Measurements from ENCODE around the gene ARHGAP6. TPM values are rescaled to one million over a fixed set of nuclear protein-coding genes. Genes with fewer than 3 reads are reported as not detected.
A peak's percentile ranks its signal among the peaks of the same experiment; 100 is the strongest.

The ARHGAP6 gene
- total and polyA plus RNA-seq, 2 of the 4 experiments (the other 2 are of a cell fraction): 1.4 to 1.8 TPM

DNA sequence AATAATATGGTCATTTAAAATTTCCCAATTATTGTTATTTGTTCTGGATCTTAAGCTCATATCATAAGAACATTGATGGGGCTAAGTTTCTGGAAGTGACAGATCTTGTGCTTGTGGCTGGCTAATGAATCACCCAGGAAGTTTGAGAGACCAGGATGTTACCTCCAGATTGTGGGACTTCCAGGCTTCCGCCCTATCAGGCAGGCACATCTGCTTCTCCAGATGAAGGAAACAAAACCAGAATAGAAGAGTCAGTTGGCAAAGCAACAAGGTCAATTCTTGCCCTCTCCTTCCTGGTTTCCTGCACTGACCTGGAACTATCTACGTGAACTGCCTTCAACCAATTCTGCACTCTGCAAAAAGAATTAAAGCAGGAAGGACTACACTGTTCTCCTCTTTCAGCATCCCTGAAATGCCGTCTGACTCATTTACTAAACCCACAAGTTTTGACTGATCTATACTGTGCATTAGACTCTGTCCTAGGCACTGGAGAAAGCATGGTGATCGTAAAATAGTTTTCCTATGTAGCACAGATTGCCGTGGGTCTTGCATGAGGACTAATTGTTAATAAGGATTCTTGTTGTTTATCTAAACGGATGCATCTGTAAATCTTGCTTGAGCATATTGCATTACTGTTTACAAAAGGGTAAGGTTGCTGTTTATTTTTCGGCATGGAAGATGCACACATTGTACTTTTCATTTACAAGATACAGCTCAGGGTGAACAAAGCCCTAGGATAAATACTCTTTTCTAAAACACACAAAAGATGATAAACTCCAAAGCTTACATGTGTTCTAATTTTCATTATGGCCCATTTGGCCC is 297.9 kb downstream of the ARHGAP6 start:
- no peak overlapping the region for H2AK9ac ChIP-seq (replicated peaks; ENCODE audit: low read depth, low read length, poor library complexity)
- dilution Hi-C loops (cut with HindIII; ENCODE audit: low sequenced_read_pairs, unreplicated experiment): no loop called here
- H3K9me3 ChIP-seq (ENCODE audit: control insufficient read depth, insufficient read depth, low read length): no peaks in the 10 kb centered on the region
- H3K4ac ChIP-seq (ENCODE audit: low read depth, low read length): no peak overlapping the region
- in situ Hi-C loops (cut with MboI; ENCODE audit: low sequenced_read_pairs): no loop called here
- H2BK20ac ChIP-seq (ENCODE audit: low read depth, low read length): no peak overlapping the region
- ChIA-PET POLR2A (ENCODE audit: unreplicated experiment) (no interaction called here), CTCF (no interaction called here)
- no peak overlapping the region for H2BK120ac ChIP-seq (ENCODE audit: low read depth, low read length)
- ATAC-seq (ENCODE audit: low read depth) (peak; percentile 27; the same call in 1 of the 2 replicates), DNase-seq (peak; percentile 10)
- 0 out of 2 replicates have a peak, but pooled peaks cover 3% of the 10 kb centered on the region for H3K9me1 ChIP-seq (ENCODE audit: insufficient read depth, low read length)
- intact Hi-C loops (cut with micrococcal nuclease): no loop called here
- H3K27me3 ChIP-seq (ENCODE audit: control insufficient read depth, insufficient read depth, low read length): no peaks in the 10 kb centered on the region
- no peak overlapping the region for H3K4me3 ChIP-seq (ENCODE audit: insufficient read depth, low read depth, low read length)
- H3K18ac ChIP-seq (ENCODE audit: low read depth, low read length): no peak overlapping the region
- H3K79me1 ChIP-seq (ENCODE audit: low read depth in 1 of 2, low read length in 2 of 2): no peaks in the 10 kb centered on the region
- H4K8ac ChIP-seq (ENCODE audit: low read depth in 2 of 2, low read length in 2 of 2): no peak overlapping the region; a peak in 1 of 4 replicates
- H3K4me2 ChIP-seq (ENCODE audit: low read depth, low read length): no peak overlapping the region
- H2BK5ac ChIP-seq (ENCODE audit: low read depth, low read length, poor library complexity, severe bottlenecking): no peak overlapping the region
- H3K14ac ChIP-seq (replicated peaks; ENCODE audit: low read depth, low read length): no peak overlapping the region
- H2AK5ac ChIP-seq (ENCODE audit: low read depth, low read length): no peak overlapping the region
- H2AFZ ChIP-seq (replicated peaks; ENCODE audit: low read length, poor library complexity): no peak overlapping the region
- H4K91ac ChIP-seq (ENCODE audit: insufficient read depth, low read depth, low read length): no peak overlapping the region
- H3K4me1 ChIP-seq (ENCODE audit: control insufficient read depth, insufficient read depth, low read length): peaks cover 1% of the 10 kb centered on the region; the same call in 1 of the 2 replicates
- no peak overlapping the region for H3K56ac ChIP-seq (ENCODE audit: extremely low read depth, insufficient read depth, low read length)
- no TSS peak for BruUV-seq (replicated peaks)
- H2BK15ac ChIP-seq (ENCODE audit: low read depth, low read length): no peak overlapping the region
- H3K27ac ChIP-seq (ENCODE audit: insufficient read depth, low read length): no peak overlapping the region
- no peak overlapping the region for H3K23ac ChIP-seq (ENCODE audit: low read depth, low read length)
- no peaks in the 10 kb centered on the region for H3K36me3 ChIP-seq (ENCODE audit: control insufficient read depth, insufficient read depth, low read length)
- H4K20me1 ChIP-seq (ENCODE audit: insufficient read depth, low read length): no peaks in the 10 kb centered on the region
- H3K9ac ChIP-seq (ENCODE audit: low read depth, low read length): no peak overlapping the region
- no peak overlapping the region for H4K5ac ChIP-seq (ENCODE audit: low read depth, low read length)
- WGBS, 2 experiments (ENCODE audit: extremely low coverage in 2 of 2, insufficient read length in 1 of 2): 40% methylated on average over 1 of the region's 7 CpGs; no CpG with 5 or more reads in 1 of the 2 experiments
- TF ChIP-seq, protein P1, sequence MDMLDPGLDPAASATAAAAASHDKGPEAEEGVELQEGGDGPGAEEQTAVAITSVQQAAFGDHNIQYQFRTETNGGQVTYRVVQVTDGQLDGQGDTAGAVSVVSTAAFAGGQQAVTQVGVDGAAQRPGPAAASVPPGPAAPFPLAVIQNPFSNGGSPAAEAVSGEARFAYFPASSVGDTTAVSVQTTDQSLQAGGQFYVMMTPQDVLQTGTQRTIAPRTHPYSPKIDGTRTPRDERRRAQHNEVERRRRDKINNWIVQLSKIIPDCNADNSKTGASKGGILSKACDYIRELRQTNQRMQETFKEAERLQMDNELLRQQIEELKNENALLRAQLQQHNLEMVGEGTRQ (IDR thresholded peaks at IDR 0.05; ENCODE audit: low read depth, low read length): no peak
- TF ChIP-seq MAZ (IDR thresholded peaks at IDR 0.05; ENCODE audit: borderline replicate concordance, low read depth, low read length) (no peak), CHD1 (IDR thresholded peaks at IDR 0.05; ENCODE audit: low read depth, low read length) (no peak), MXI1 (IDR thresholded peaks at IDR 0.05; ENCODE audit: borderline replicate concordance, low read depth, low read length) (no peak), FOS (IDR thresholded peaks at IDR 0.05; ENCODE audit: low read depth, low read length) (no peak), ELK1 (IDR thresholded peaks at IDR 0.05; ENCODE audit: borderline replicate concordance, low read depth, low read length) (no peak), NFE2L2 (IDR thresholded peaks at IDR 0.05; ENCODE audit: low read depth, low read length) (no peak), RCOR1 (IDR thresholded peaks at IDR 0.05; ENCODE audit: insufficient replicate concordance, low read length) (no peak), POLR2A (IDR thresholded peaks at IDR 0.05; ENCODE audit: low read depth, low read length) (no peak), RAD21 (IDR thresholded peaks at IDR 0.05; ENCODE audit: low read length) (no peak), CEBPB (IDR thresholded peaks at IDR 0.05; ENCODE audit: low read depth, low read length) (no peak), RFX5 (IDR thresholded peaks at IDR 0.05; ENCODE audit: low read depth, low read length) (no peak), MAFK (IDR thresholded peaks at IDR 0.05; ENCODE audit: low read depth, low read length) (no peak), SMC3 (IDR thresholded peaks at IDR 0.05; ENCODE audit: low read depth, low read length) (no peak)
- TF ChIP-seq, protein P2, sequence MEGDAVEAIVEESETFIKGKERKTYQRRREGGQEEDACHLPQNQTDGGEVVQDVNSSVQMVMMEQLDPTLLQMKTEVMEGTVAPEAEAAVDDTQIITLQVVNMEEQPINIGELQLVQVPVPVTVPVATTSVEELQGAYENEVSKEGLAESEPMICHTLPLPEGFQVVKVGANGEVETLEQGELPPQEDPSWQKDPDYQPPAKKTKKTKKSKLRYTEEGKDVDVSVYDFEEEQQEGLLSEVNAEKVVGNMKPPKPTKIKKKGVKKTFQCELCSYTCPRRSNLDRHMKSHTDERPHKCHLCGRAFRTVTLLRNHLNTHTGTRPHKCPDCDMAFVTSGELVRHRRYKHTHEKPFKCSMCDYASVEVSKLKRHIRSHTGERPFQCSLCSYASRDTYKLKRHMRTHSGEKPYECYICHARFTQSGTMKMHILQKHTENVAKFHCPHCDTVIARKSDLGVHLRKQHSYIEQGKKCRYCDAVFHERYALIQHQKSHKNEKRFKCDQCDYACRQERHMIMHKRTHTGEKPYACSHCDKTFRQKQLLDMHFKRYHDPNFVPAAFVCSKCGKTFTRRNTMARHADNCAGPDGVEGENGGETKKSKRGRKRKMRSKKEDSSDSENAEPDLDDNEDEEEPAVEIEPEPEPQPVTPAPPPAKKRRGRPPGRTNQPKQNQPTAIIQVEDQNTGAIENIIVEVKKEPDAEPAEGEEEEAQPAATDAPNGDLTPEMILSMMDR (conservative IDR thresholded peaks at IDR 0.05; ENCODE audit: low read depth, low read length): no peak
